Stimulated activated naive CD4-positive, alpha-beta T cell treated with Interleukin-2 at 50 U/mL for 16 hours (primary cell): ENCODE data around the gene OR6K6.

ENCODE experiments used
- DNase-seq: peaks from one replicate; lab custom pipeline; 2025; lab: John Stamatoyannopoulos, UW

Gene OR6K6

GRCh38 chr1:158801396-158801795 is 46.9 kb downstream of the OR6K6 start:
- no peak for DNase-seq

- no peak for DNase-seq
Measured at GRCh38 chr1:158803678-158804077, 49.2 kb downstream of the OR6K6 start.
